GM21786 (cell line): ENCODE measurements around the gene ICE1.

ENCODE experiments used
- ATAC-seq: cut with Tn5 transposase; IDR thresholded peaks from one replicate; pipeline ENCODE4 v1.9.1; 2021; ENCODE audit not compliant: unreplicated experiment

Gene ICE1

GRCh38 chr5:5532306-5533076 is 110.0 kb downstream of the ICE1 start:
- ATAC-seq = no peak

GRCh38 chr5:5533927-5534326 is 111.5 kb downstream of the ICE1 start:
- ATAC-seq = no peak

- ATAC-seq = no peak
Observed at GRCh38 chr5:5534333-5534732, 111.9 kb downstream of the ICE1 start.

- ATAC-seq = no peak
Observed at GRCh38 chr5:5536871-5537270, 114.4 kb downstream of the ICE1 start.

- no peak for ATAC-seq
Observed at GRCh38 chr5:5537426-5537825, 114.9 kb downstream of the ICE1 start.

- no peak for ATAC-seq
Observed at GRCh38 chr5:5539590-5539989, 117.1 kb downstream of the ICE1 start.
